Measurements from ENCODE around the gene ASCL5.

- TF ChIP-seq CTCF (IDR thresholded peaks at IDR 0.05; ENCODE audit: borderline replicate concordance, extremely low read depth, low read length, poor library complexity, severe bottlenecking) (no peak), EZH2 (IDR thresholded peaks at IDR 0.05; ENCODE audit: borderline replicate concordance, low read depth, low read length, severe bottlenecking) (no peak)
Measured at GRCh38 chr1:201170533-201171062, 43.6 kb upstream of the ASCL5 start.

Data from DND-41 (cell line).